Esophagus muscularis mucosa (tissue), 4 donors: ENCODE measurements around the gene BZW2. TPM values are rescaled to one million over a fixed set of nuclear protein-coding genes. Genes with fewer than 3 reads are reported as not detected.

Source experiments
- DNase-seq: peaks from one replicate; pipeline ENCODE4 v3.0.0-alpha.2; 2017; ENCODE audit errors: extremely low spot score
- H3K27ac ChIP-seq, 4 donors: fragments of 200-600 bp; sonication (generic); replicated peaks in 1 of 4; 1 replicate in 3 of 4; 2 replicates in 1 of 4; pipeline ENCODE4 v1.5.1; 2016 to 2019; ENCODE audit warnings: mild to moderate bottlenecking in 1 of 4
- H3K27me3 ChIP-seq, 4 donors: fragments of 200-600 bp; sonication (generic); one replicate each; pipeline versions ENCODE4 v1.5.1 to v1.6.0; 2016 to 2019
- H3K36me3 ChIP-seq, 4 donors: fragments of 200-600 bp; sonication (generic); one replicate each; pipeline ENCODE4 v1.5.1; 2016 to 2019
- H3K4me1 ChIP-seq, 4 donors: fragments of 200-600 bp; sonication (generic); one replicate each; pipeline ENCODE4 v1.5.1; 2016 to 2019
- H3K4me3 ChIP-seq, 4 donors: fragments of 200-600 bp; sonication (generic); 1 replicate in 2 of 4; 2 replicates in 2 of 4; pipeline ENCODE4 v1.5.1; 2016 to 2019; ENCODE audit warnings: mild to moderate bottlenecking in 4 of 4, moderate library complexity in 1 of 4
- H3K9me3 ChIP-seq, 4 donors: fragments of 200-600 bp; sonication (generic); 1 replicate in 3 of 4; 2 replicates in 1 of 4; pipeline ENCODE4 v1.5.1; 2016 to 2019
- EP300 ChIP-seq: sonication (generic); formaldehyde crosslinking; IDR thresholded peaks from one replicate; pipeline ENCODE4 v1.6.1; 2017; ENCODE audit warnings: antibody characterized with exemption
- POLR2A ChIP-seq: fragments of 450-650 bp; IDR thresholded peaks from one replicate; pipeline ENCODE4 v1.6.1; 2017; ENCODE audit warnings: antibody characterized with exemption, moderate library complexity, mild to moderate bottlenecking, low read depth
- POLR2AphosphoS5 ChIP-seq, 2 donors: sonication (generic); formaldehyde crosslinking; IDR thresholded peaks; one replicate each; pipeline ENCODE4 v1.6.1; 2017; ENCODE audit warnings: antibody characterized with exemption in 2 of 2
- WGBS: methylation state at CpG from one replicate; pipeline ENCODE4 v1.1.5; 2018; 5-methylcytosine and 5-hydroxymethylcytosine counted together
- intact Hi-C: fragments of 100-400 bp; cut with DNase I; formaldehyde crosslinking; loops from one replicate; pipeline ENCODE4 v1.15.1; 2023
- total RNA-seq, 4 donors: library from RNA; depleted of rRNA; stranded (reverse); fragments of >200 nt; gene quantifications; one replicate each; pipeline versions ENCODE4 v1.1.0 to v1.2.1, GENCODE V29; 2016
- TF ChIP-seq, protein P1 (sequence below), 3 experiments: fragments of 200-600 bp in 2 of 3; fragments of 450-650 bp in 1 of 3; sonication (generic) in 2 of 3; IDR thresholded peaks; one replicate each; pipeline ENCODE4 v1.5.1; 2017 to 2019; ENCODE audit warnings: antibody characterized with exemption in 3 of 3, mild to moderate bottlenecking in 2 of 3, moderate library complexity in 1 of 3

BZW2 gene
- total RNA-seq, 4 donors from 2014 or later = 48.1 to 73.9 (median 62.4) TPM

DNA sequence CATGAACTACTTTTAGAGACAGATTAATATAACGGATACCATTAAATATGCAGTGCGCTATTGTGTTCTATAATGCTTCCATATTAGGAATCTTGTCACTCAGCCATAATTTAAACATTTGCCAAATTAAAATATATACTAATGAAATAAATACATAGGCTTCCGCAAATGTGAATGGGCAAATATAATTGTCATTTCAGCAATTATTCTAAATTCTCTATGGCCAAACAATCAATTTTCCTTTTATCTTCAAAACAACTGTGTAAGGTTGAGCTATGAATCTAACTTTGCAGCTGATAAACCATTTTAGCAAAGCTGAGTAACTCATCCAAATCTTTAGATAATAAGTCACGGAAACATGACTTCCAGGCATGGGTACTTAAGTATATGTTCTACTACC is 86.8 kb downstream of the BZW2 start:
- H3K27me3 ChIP-seq = no peaks in the 10 kb centered on the region
- H3K9me3 ChIP-seq = no peaks in the 10 kb centered on the region
- 98% methylated on average over 4 of the region's 4 CpGs for WGBS
- TF ChIP-seq POLR2A (no peak), EP300 (no peak), POLR2AphosphoS5 (IDR thresholded peaks at IDR 0.05) (no peak)
- TF ChIP-seq, protein P1, sequence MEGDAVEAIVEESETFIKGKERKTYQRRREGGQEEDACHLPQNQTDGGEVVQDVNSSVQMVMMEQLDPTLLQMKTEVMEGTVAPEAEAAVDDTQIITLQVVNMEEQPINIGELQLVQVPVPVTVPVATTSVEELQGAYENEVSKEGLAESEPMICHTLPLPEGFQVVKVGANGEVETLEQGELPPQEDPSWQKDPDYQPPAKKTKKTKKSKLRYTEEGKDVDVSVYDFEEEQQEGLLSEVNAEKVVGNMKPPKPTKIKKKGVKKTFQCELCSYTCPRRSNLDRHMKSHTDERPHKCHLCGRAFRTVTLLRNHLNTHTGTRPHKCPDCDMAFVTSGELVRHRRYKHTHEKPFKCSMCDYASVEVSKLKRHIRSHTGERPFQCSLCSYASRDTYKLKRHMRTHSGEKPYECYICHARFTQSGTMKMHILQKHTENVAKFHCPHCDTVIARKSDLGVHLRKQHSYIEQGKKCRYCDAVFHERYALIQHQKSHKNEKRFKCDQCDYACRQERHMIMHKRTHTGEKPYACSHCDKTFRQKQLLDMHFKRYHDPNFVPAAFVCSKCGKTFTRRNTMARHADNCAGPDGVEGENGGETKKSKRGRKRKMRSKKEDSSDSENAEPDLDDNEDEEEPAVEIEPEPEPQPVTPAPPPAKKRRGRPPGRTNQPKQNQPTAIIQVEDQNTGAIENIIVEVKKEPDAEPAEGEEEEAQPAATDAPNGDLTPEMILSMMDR (IDR thresholded peaks at IDR 0.05) = no peak
- intact Hi-C loops = no loop called here
- H3K4me3 ChIP-seq = no peak overlapping the region
- H3K4me1 ChIP-seq = no peaks in the 10 kb centered on the region
- no peaks in the 10 kb centered on the region for H3K36me3 ChIP-seq
- DNase-seq = no peak
- H3K27ac ChIP-seq = no peak overlapping the region

GRCh38 chr7:16734148-16734726 is 88.3 kb downstream of the BZW2 start:
- no peaks in the 10 kb centered on the region for H3K36me3 ChIP-seq
- H3K4me1 ChIP-seq = no peaks in the 10 kb centered on the region
- no peaks in the 10 kb centered on the region for H3K9me3 ChIP-seq
- TF ChIP-seq POLR2A (no peak), POLR2AphosphoS5 (IDR thresholded peaks at IDR 0.05) (no peak), EP300 (no peak)
- TF ChIP-seq, protein P1 (IDR thresholded peaks at IDR 0.05) = no peak
- H3K4me3 ChIP-seq = no peak overlapping the region
- intact Hi-C loops = no loop called here
- WGBS = 93% methylated on average over 7 of the region's 7 CpGs
- no peaks in the 10 kb centered on the region for H3K27me3 ChIP-seq
- no peak overlapping the region for H3K27ac ChIP-seq
- DNase-seq = no peak

DNA sequence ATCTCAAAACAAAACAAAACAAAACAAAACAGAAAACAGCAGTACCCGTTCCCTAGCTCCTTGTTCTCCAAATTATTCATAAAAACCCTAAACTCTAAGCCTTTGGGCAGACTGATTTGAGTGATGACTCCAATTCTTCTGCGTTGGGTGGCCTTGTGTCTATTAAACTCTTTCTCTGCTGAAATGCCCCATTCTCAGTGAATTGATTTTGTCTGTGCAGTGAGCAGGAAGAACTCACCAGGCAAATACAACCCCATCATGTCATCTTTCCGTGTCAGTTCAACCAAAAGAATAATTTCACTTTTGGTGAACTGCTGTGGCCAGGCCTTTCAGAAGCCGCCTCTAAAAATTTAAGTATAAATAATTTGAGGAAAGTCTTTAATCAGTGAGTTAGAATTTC is 89.0 kb downstream of the BZW2 start:
- Histone ChIP-seq H3K27ac (no peak overlapping the region), H3K4me3 (no peak overlapping the region), H3K4me1 (no peaks in the 10 kb centered on the region), H3K36me3 (no peaks in the 10 kb centered on the region), H3K9me3 (no peaks in the 10 kb centered on the region), H3K27me3 (no peaks in the 10 kb centered on the region)
- no peak for DNase-seq
- intact Hi-C loops = no loop called here
- 87% methylated on average over 4 of the region's 4 CpGs for WGBS
- TF ChIP-seq EP300 (no peak), POLR2AphosphoS5 (IDR thresholded peaks at IDR 0.05) (no peak)

DNA sequence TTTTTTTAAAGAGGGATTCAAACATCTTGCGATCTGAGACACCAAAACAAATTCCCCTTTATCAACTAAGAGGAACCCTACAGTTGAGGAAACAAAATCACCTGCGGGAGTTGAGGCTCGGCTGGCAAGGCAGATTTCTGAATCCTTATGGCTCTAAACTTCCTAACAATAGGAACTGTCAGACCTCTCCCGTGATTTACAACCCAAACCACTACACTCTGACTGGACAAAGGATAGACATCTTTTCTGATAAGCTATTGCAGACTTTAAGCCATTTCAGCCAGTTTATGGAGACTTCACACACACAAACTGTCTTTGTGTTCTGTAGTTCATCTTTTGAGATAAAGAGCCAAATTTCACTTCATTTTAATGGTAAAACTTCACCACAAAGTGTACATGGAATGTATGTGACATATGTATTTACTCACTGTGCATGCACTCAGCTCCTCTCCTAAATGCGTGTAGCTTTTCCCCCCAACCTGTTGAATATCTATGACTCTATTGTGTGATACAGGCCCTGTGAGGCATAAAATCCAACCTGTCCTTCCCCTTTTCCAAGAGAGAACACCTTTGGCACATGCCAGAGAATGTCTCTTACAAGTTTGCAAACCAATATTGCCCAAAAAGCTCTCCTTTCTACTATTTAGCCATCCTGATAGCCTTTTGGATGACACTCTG is 92.2 kb downstream of the BZW2 start:
- 94% methylated on average over 5 of the region's 5 CpGs for WGBS
- Histone ChIP-seq H3K9me3 (no peaks in the 10 kb centered on the region), H3K27me3 (no peaks in the 10 kb centered on the region), H3K36me3 (no peaks in the 10 kb centered on the region), H3K4me1 (peaks cover 0 to 5% (median under 1%) of the 10 kb centered on the region in 4 donors), H3K27ac (no peak overlapping the region), H3K4me3 (no peak overlapping the region)
- intact Hi-C loops = no loop called here
- TF ChIP-seq, protein P1 (IDR thresholded peaks at IDR 0.05) = no peak
- DNase-seq = no peak

GRCh38 chr7:16739863-16740622 is 94.1 kb downstream of the BZW2 start:
- TF ChIP-seq POLR2AphosphoS5 (IDR thresholded peaks at IDR 0.05) = peak in 1 of 2 donors; percentile 14
- no peak for TF ChIP-seq EP300
- H3K27ac ChIP-seq = no peak overlapping the region
- WGBS = 62% methylated on average over 6 of the region's 6 CpGs

More at GRCh38 chr7:16739863-16740622, 94.1 kb downstream of the BZW2 start:
- H3K36me3 ChIP-seq = no peaks in the 10 kb centered on the region
- H3K4me3 ChIP-seq = no peak overlapping the region
- H3K4me1 ChIP-seq = peaks cover 0 to 17% (median 5%) of the 10 kb centered on the region in 4 donors
- DNase-seq = no peak
- intact Hi-C loops = no loop called here
- no peaks in the 10 kb centered on the region for H3K9me3 ChIP-seq
- no peaks in the 10 kb centered on the region for H3K27me3 ChIP-seq
